GM12891 (cell line): ENCODE results near the gene PDHX.

Experiments used
- DNase-seq: peaks from one replicate; pipeline ENCODE4 v3.0.0; 2011; ENCODE audit warnings: low spot score; ENCODE audit not compliant: insufficient read length
- FAIRE-seq: peaks from 2 replicates; lab custom pipeline; 2011; peaks lifted over from hg19 to GRCh38; lab: Jason Lieb, UNC
- PAX5 ChIP-seq: IDR thresholded peaks from 2 replicates; pipeline ENCODE4 v1.6.1; 2011; ENCODE audit warnings: low read length, moderate library complexity, mild to moderate bottlenecking; ENCODE audit not compliant: insufficient read depth, severe bottlenecking
- POLR2A ChIP-seq: IDR thresholded peaks from 2 replicates; pipeline ENCODE4 v1.6.1; 2011; ENCODE audit warnings: low read depth, low read length, control low read depth
- POLR2AphosphoS5 ChIP-seq: IDR thresholded peaks from 2 replicates; pipeline ENCODE4 v1.6.1; 2011; ENCODE audit warnings: low read depth, low read length, control low read depth
- POU2F2 ChIP-seq: IDR thresholded peaks from 2 replicates; pipeline ENCODE4 v1.6.1; 2011; ENCODE audit warnings: low read depth, mild to moderate bottlenecking, control low read depth, low read length, moderate library complexity
- SPI1 ChIP-seq: IDR thresholded peaks from 2 replicates; pipeline ENCODE4 v1.6.1; 2011; ENCODE audit warnings: low read depth, low read length, control low read depth
- TAF1 ChIP-seq: IDR thresholded peaks from 2 replicates; pipeline ENCODE4 v1.6.1; 2011; ENCODE audit warnings: low read depth, low read length, control low read depth

Gene PDHX

GRCh38 chr11:34968862-34969261 lies 52.4 kb downstream of the PDHX start:
- FAIRE-seq (peak; percentile 63), DNase-seq (no peak)
- TF ChIP-seq POLR2AphosphoS5 (no peak), PAX5 (no peak), POLR2A (no peak), POU2F2 (no peak), SPI1 (no peak), TAF1 (no peak)

- DNase-seq, result no peak
- FAIRE-seq, result no peak
Measured at GRCh38 chr11:34970033-34970432, 53.6 kb downstream of the PDHX start.

GRCh38 chr11:34970480-34970879 lies 54.1 kb downstream of the PDHX start:
- DNase-seq, result no peak
- FAIRE-seq, result no peak
- TF ChIP-seq POLR2A (no peak), TAF1 (no peak), PAX5 (no peak), POU2F2 (no peak), SPI1 (no peak), POLR2AphosphoS5 (no peak)

More at GRCh38 chr11:34970033-34970432, 53.6 kb downstream of the PDHX start:
- TF ChIP-seq POLR2AphosphoS5, result no peak
- TF ChIP-seq SPI1, result no peak
- no peak for TF ChIP-seq PAX5
- TF ChIP-seq TAF1, result no peak

GRCh38 chr11:34971928-34972327 lies 55.5 kb downstream of the PDHX start:
- DNase-seq (no peak), FAIRE-seq (no peak)
- TF ChIP-seq PAX5, result no peak
- no peak for TF ChIP-seq POU2F2
- TF ChIP-seq TAF1, result no peak
- TF ChIP-seq SPI1, result no peak
- no peak for TF ChIP-seq POLR2A
- no peak for TF ChIP-seq POLR2AphosphoS5

GRCh38 chr11:34972366-34972765 lies 55.9 kb downstream of the PDHX start:
- TF ChIP-seq POLR2AphosphoS5, result no peak
- FAIRE-seq (no peak), DNase-seq (no peak)

- DNase-seq (no peak), FAIRE-seq (no peak)
- TF ChIP-seq POU2F2 (no peak), POLR2A (no peak), PAX5 (no peak), POLR2AphosphoS5 (no peak), TAF1 (no peak), SPI1 (no peak)
Measured at GRCh38 chr11:34972892-34973291, 56.5 kb downstream of the PDHX start.

GRCh38 chr11:34975482-34975881 lies 59.1 kb downstream of the PDHX start:
- no peak for DNase-seq
- TF ChIP-seq POLR2AphosphoS5 (no peak), POLR2A (no peak)
- FAIRE-seq, result no peak

GRCh38 chr11:34976496-34977088 lies 60.2 kb downstream of the PDHX start:
- DNase-seq, result no peak
- FAIRE-seq, result no peak

GRCh38 chr11:34977089-34977912 lies 60.9 kb downstream of the PDHX start:
- TF ChIP-seq POU2F2 (no peak), POLR2AphosphoS5 (no peak), SPI1 (no peak), PAX5 (no peak), TAF1 (no peak), POLR2A (no peak)
- no peak for FAIRE-seq
- no peak for DNase-seq

More at GRCh38 chr11:34976496-34977088, 60.2 kb downstream of the PDHX start:
- no peak for TF ChIP-seq TAF1
- no peak for TF ChIP-seq POLR2AphosphoS5
- TF ChIP-seq POU2F2, result no peak
- no peak for TF ChIP-seq POLR2A
- no peak for TF ChIP-seq SPI1
- no peak for TF ChIP-seq PAX5
